Measurements from ENCODE around the gene PCSK6.

- TF ChIP-seq, protein P1, sequence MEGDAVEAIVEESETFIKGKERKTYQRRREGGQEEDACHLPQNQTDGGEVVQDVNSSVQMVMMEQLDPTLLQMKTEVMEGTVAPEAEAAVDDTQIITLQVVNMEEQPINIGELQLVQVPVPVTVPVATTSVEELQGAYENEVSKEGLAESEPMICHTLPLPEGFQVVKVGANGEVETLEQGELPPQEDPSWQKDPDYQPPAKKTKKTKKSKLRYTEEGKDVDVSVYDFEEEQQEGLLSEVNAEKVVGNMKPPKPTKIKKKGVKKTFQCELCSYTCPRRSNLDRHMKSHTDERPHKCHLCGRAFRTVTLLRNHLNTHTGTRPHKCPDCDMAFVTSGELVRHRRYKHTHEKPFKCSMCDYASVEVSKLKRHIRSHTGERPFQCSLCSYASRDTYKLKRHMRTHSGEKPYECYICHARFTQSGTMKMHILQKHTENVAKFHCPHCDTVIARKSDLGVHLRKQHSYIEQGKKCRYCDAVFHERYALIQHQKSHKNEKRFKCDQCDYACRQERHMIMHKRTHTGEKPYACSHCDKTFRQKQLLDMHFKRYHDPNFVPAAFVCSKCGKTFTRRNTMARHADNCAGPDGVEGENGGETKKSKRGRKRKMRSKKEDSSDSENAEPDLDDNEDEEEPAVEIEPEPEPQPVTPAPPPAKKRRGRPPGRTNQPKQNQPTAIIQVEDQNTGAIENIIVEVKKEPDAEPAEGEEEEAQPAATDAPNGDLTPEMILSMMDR (IDR thresholded peaks at IDR 0.05; ENCODE audit: low read length): no peak
- no peak for TF ChIP-seq EZH2 (optimal IDR thresholded peaks at IDR 0.05; ENCODE audit: low read depth, low read length)
Measured at GRCh38 chr15:101480613-101481380, 8.7 kb downstream of the PCSK6 start.

Data from MM.1S (cell line).